ENCODE measurements around the gene TCF25.

The TCF25 gene

GRCh38 chr16:89952551-89952950 lies 79.2 kb downstream of the TCF25 start:
- no peak overlapping the region for H3K4me3 ChIP-seq
- H3K27ac ChIP-seq = no peak overlapping the region
- no peak for TF ChIP-seq POLR2AphosphoS5 (IDR thresholded peaks at IDR 0.05; ENCODE audit: borderline replicate concordance, low read depth, low read length)
- H3K9ac ChIP-seq (ENCODE audit: insufficient read length) = no peak overlapping the region
- no peak for DNase-seq (ENCODE audit: low read depth, low spot score)
- H3K9me3 ChIP-seq (ENCODE audit: low read depth, low read length) = no peaks in the 10 kb centered on the region
- H3K36me3 ChIP-seq (ENCODE audit: insufficient read depth, low read length) = no peaks in the 10 kb centered on the region

- Histone ChIP-seq H3K9me3 (ENCODE audit: low read depth, low read length) (no peaks in the 10 kb centered on the region), H3K36me3 (ENCODE audit: insufficient read depth, low read length) (no peaks in the 10 kb centered on the region), H3K27ac (no peak overlapping the region), H3K4me3 (no peak overlapping the region), H3K9ac (ENCODE audit: insufficient read length) (no peak overlapping the region)
- DNase-seq (ENCODE audit: low read depth, low spot score) = no peak
- no peak for TF ChIP-seq POLR2AphosphoS5 (IDR thresholded peaks at IDR 0.05; ENCODE audit: borderline replicate concordance, low read depth, low read length)
- no peak for TF ChIP-seq FOXP2 (optimal IDR thresholded peaks at IDR 0.05; ENCODE audit: control extremely low read depth, extremely low read length, insufficient read depth)
- no peak for TF ChIP-seq EZH2 (IDR thresholded peaks at IDR 0.05)
These were observed 80.4 kb downstream of the TCF25 start for GRCh38 chr16:89953671-89954406.

- Histone ChIP-seq H3K27ac (no peak overlapping the region), H3K9ac (ENCODE audit: insufficient read length) (no peak overlapping the region), H3K36me3 (ENCODE audit: insufficient read depth, low read length) (no peaks in the 10 kb centered on the region), H3K9me3 (ENCODE audit: low read depth, low read length) (no peaks in the 10 kb centered on the region), H3K4me3 (no peak overlapping the region)
- DNase-seq (ENCODE audit: low read depth, low spot score) = no peak
- TF ChIP-seq EZH2 (IDR thresholded peaks at IDR 0.05) (no peak), FOXP2 (optimal IDR thresholded peaks at IDR 0.05; ENCODE audit: control extremely low read depth, extremely low read length, insufficient read depth) (no peak), POLR2AphosphoS5 (IDR thresholded peaks at IDR 0.05; ENCODE audit: borderline replicate concordance, low read depth, low read length) (no peak)
These were observed 81.1 kb downstream of the TCF25 start for GRCh38 chr16:89954462-89954861.

GRCh38 chr16:89955001-89955685 lies 81.8 kb downstream of the TCF25 start:
- H3K4me3 ChIP-seq = no peak overlapping the region
- no peak overlapping the region for H3K27ac ChIP-seq
- no peaks in the 10 kb centered on the region for H3K36me3 ChIP-seq (ENCODE audit: insufficient read depth, low read length)
- no peaks in the 10 kb centered on the region for H3K9me3 ChIP-seq (ENCODE audit: low read depth, low read length)
- no peak for DNase-seq (ENCODE audit: low read depth, low spot score)
- no peak overlapping the region for H3K9ac ChIP-seq (ENCODE audit: insufficient read length)
- TF ChIP-seq POLR2AphosphoS5 (IDR thresholded peaks at IDR 0.05; ENCODE audit: borderline replicate concordance, low read depth, low read length) = no peak
- no peak for TF ChIP-seq EZH2 (IDR thresholded peaks at IDR 0.05)
- no peak for TF ChIP-seq FOXP2 (optimal IDR thresholded peaks at IDR 0.05; ENCODE audit: control extremely low read depth, extremely low read length, insufficient read depth)

- no peak overlapping the region for H3K27ac ChIP-seq
- no peak overlapping the region for H3K4me3 ChIP-seq
- TF ChIP-seq POLR2AphosphoS5 (IDR thresholded peaks at IDR 0.05; ENCODE audit: borderline replicate concordance, low read depth, low read length) = no peak
- no peak for TF ChIP-seq FOXP2 (optimal IDR thresholded peaks at IDR 0.05; ENCODE audit: control extremely low read depth, extremely low read length, insufficient read depth)
- TF ChIP-seq EZH2 (IDR thresholded peaks at IDR 0.05) = no peak
- H3K9me3 ChIP-seq (ENCODE audit: low read depth, low read length) = no peaks in the 10 kb centered on the region
- H3K9ac ChIP-seq (ENCODE audit: insufficient read length) = no peak overlapping the region
- DNase-seq (ENCODE audit: low read depth, low spot score) = no peak
- no peaks in the 10 kb centered on the region for H3K36me3 ChIP-seq (ENCODE audit: insufficient read depth, low read length)
These were observed 83.3 kb downstream of the TCF25 start for GRCh38 chr16:89956505-89957215.

GRCh38 chr16:89957216-89957785 lies 83.9 kb downstream of the TCF25 start:
- no peak overlapping the region for H3K27ac ChIP-seq
- H3K9ac ChIP-seq (ENCODE audit: insufficient read length) = no peak overlapping the region
- no peak for TF ChIP-seq FOXP2 (optimal IDR thresholded peaks at IDR 0.05; ENCODE audit: control extremely low read depth, extremely low read length, insufficient read depth)
- TF ChIP-seq EZH2 (IDR thresholded peaks at IDR 0.05) = no peak
- TF ChIP-seq POLR2AphosphoS5 (IDR thresholded peaks at IDR 0.05; ENCODE audit: borderline replicate concordance, low read depth, low read length) = no peak
- no peak overlapping the region for H3K4me3 ChIP-seq
- no peaks in the 10 kb centered on the region for H3K9me3 ChIP-seq (ENCODE audit: low read depth, low read length)
- no peaks in the 10 kb centered on the region for H3K36me3 ChIP-seq (ENCODE audit: insufficient read depth, low read length)
- no peak for DNase-seq (ENCODE audit: low read depth, low spot score)

- H3K27ac ChIP-seq = no peak overlapping the region
- no peak overlapping the region for H3K9ac ChIP-seq (ENCODE audit: insufficient read length)
- no peak for DNase-seq (ENCODE audit: low read depth, low spot score)
These were observed 84.7 kb downstream of the TCF25 start for GRCh38 chr16:89958068-89958467.

GRCh38 chr16:89958596-89958995 lies 85.2 kb downstream of the TCF25 start:
- Histone ChIP-seq H3K36me3 (ENCODE audit: insufficient read depth, low read length) (no peaks in the 10 kb centered on the region), H3K9ac (ENCODE audit: insufficient read length) (no peak overlapping the region), H3K27ac (no peak overlapping the region), H3K4me3 (no peak overlapping the region), H3K9me3 (ENCODE audit: low read depth, low read length) (no peaks in the 10 kb centered on the region)
- no peak for DNase-seq (ENCODE audit: low read depth, low spot score)
- TF ChIP-seq EZH2 (IDR thresholded peaks at IDR 0.05) (no peak), FOXP2 (optimal IDR thresholded peaks at IDR 0.05; ENCODE audit: control extremely low read depth, extremely low read length, insufficient read depth) (no peak), POLR2AphosphoS5 (IDR thresholded peaks at IDR 0.05; ENCODE audit: borderline replicate concordance, low read depth, low read length) (no peak)

More at GRCh38 chr16:89958068-89958467, 84.7 kb downstream of the TCF25 start:
- TF ChIP-seq FOXP2 (optimal IDR thresholded peaks at IDR 0.05; ENCODE audit: control extremely low read depth, extremely low read length, insufficient read depth) (no peak), EZH2 (IDR thresholded peaks at IDR 0.05) (no peak), POLR2AphosphoS5 (IDR thresholded peaks at IDR 0.05; ENCODE audit: borderline replicate concordance, low read depth, low read length) (no peak)
- H3K36me3 ChIP-seq (ENCODE audit: insufficient read depth, low read length) = no peaks in the 10 kb centered on the region
- no peak overlapping the region for H3K4me3 ChIP-seq
- no peaks in the 10 kb centered on the region for H3K9me3 ChIP-seq (ENCODE audit: low read depth, low read length)

Data from SK-N-MC (cell line).